HG02938 (cell line): ENCODE measurements around the gene C10orf71.
A peak's percentile ranks its signal among the peaks of the same experiment; 100 is the strongest.

Source experiments
- ATAC-seq: cut with Tn5 transposase; IDR thresholded peaks from one replicate; pipeline ENCODE4 v1.9.1; 2021; ENCODE audit warnings: mild to moderate bottlenecking, moderate library complexity; ENCODE audit not compliant: unreplicated experiment

Gene C10orf71

DNA sequence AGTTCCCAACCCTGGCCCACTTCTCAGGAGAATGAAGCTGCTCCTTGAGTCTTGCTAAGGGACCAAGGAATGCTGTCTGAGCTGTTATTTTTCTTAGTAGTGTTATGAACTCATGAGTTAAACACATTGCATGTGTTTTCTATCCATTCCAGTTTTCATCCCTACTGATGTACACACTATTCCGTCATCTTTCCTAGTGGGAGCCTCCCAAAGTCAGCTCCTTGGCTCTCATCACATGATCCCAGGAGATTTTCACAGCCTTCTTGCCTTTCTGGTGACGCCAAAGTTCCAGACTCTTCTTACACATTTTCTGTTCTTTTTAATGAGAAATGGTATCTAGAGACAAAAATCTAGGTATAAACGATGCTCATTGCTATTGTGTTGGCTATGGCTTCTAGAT, 8.4 kb upstream of the C10orf71 start:
- ATAC-seq, result no peak

DNA sequence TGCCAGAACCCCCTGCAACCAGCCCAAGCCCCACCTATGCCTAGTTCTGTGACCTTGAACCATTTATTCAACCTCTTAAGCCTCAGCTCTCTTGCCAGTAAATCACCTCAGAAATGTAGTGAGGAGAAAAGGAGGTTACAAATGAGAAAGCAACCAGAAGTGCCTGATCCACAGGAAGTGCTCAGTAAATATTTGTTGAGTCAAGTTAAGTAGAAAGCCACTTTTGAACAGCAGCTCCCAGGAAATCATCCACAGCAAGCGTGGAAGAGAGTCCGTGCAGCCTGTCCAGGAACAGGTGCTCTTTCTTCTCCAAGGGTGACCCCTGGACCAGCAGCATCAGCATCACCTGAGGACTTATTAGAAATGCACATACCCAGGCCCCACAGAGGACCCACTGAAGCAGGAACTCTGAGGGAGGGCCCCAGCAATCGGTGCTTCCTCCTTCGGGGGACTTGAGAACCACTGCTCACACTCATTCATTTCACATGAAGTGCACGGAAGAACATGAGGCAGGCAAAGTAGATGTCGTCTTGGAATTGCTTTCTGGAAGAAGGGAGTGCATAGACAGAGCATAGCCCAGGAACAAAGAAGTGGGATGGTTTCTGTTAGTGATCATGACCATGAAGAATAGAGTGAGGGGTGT, 6.3 kb upstream of the C10orf71 start:
- no peak for ATAC-seq

DNA sequence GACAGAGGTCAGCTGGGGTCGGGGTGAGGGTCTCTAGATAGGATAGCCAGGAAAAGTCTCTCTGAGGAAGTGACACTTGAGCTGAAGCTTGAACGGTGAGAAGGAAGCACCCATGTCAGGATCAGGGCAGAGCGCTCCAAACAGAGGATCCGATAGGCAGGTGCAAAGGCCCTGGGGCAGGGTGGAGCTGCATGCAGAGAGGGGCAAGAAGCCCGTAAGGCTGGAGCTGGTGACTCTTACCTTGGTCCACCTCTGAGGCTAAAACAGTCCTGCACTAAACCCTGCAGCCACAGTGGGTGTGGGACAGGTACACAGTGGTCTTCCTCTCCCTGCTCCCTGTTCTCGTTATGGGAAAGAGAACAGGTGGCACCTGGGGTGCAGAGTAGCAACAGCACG, 5.8 kb upstream of the C10orf71 start:
- ATAC-seq, result no peak

DNA sequence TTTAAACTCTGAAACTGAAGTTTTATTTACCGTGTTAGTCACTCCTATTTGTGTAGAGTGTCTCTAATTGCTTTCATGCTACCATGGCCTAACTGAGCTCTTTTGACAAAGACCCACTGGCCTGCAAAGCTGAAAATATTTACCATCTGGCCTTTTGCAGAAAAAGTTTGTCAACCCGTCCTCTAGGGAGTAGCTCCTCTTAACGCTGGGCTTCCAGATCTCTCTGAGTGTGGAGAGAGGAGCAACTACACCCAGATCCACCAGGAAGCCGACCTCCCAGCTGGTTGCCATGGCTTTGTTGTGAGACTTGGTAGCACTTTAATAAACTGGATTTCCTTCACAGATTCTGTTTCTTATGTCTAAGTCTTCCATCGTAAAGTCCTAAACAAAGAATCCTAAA, 4.2 kb upstream of the C10orf71 start:
- ATAC-seq, result no peak

DNA sequence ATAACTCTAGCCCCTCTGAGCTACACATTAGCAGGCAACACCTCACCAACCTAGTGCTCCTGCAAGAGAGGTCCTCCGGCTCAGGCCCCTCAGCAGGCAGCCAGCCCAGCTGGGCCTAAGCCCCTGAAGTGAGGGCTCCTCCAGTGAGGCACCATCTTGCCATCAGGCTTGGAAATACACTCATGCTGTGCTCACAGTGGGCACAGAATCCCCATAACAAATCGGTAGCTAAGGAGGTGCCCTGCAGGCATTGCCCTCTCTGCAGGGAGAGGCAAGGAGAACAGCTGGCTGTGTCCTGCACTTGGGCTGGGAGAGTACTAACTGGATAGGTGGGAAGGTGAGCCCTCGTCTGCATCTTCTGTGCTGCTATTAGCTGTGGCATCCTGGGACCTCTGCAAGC, 3.7 kb upstream of the C10orf71 start:
- ATAC-seq, result no peak

DNA sequence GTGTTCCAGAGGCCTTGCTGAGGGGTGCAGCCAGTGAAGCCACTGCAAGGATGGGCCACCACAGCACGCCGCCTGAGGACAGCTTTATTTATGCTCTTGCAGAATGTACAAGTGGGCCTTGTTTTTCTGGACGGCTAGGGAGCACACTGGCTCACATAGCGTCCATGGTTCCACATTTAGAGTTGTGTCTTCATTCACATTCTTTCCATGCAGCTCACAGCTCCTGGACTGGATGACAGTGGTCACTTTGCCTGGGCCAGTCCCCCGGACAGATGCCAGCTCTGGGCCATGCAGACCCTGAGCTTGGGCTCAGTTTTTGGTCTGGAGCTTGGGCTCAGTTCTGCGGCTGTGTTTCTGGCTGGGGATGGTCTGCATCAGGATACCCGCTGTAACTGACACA, 2.6 kb upstream of the C10orf71 start:
- ATAC-seq, result no peak

DNA sequence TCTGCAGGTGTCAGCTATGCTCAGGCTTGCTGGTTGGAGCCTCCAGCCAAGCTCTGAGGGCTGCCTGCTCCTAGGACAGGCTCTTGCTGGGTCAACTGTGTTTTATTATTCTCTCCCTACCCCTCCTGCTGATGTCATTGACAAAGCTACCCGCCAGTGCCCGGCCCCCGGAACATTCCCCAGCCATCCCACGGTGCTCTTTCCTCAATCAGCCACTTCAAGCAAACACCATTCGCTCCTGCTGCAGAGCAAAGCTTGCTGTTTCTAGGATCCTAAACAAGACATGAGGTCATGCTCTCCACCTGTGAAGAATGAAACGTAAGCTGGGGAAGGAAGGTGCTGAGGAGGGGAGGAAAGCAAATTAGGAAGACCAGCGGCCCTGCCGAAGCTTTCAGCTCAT, 2.1 kb upstream of the C10orf71 start:
- no peak for ATAC-seq

DNA sequence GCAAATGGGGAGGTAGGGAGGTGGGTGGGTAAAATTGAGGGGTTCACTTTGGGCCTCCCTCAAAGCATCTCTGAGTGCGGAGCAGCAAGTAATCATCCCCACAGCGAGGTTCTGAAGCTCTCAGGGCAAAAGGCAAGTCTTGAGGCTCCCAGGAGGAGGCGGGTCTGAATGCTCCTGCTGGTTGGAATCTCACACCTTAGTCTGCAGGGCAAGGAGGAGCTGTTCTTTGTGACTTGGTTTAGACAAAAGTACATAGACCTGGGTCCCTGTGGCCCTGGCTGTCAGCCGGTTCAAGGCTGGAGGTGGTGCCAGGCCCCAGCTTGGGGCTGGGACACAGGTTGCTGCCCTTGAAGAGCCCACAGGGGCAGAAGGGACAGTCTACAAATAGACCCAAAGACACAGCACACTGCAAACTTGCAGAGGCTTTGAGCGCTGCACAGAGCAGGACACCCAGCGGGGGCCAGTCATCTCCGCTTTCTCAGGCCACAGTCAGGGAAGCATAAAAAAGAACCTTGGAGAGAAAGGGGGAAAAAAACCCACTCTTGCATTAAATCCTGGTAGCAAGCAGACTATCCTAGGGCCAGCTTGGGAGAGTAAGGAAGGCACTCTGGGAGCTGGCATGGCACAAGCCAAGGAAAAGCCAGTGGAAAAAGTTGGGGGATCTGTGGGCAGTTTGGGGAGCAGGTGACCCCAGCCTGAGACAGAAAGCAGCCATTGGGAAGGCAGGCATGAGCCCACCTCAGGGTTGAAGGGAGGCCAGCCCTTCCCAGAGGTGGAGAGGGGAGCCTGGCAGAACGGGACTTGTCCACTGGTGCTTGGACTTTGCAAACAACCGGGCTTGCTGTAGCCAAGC, 926 bp upstream of the C10orf71 start:
- no peak for ATAC-seq

DNA sequence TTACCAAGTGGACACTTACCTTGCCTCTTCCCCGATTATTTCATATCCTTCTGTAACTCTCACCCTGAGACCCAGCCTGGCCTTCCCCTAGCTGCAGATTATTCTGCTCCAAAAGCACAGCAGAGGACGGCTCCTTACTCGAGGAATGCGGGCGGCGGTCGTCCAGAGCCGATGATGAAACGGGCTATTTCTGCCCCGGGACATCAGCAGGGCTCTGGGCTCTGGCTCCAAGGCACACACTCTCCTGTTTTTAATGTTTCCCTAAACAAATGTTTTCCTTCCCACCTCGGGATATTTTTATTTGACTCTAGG, 343 bp upstream of the C10orf71 start:
- no peak for ATAC-seq

DNA sequence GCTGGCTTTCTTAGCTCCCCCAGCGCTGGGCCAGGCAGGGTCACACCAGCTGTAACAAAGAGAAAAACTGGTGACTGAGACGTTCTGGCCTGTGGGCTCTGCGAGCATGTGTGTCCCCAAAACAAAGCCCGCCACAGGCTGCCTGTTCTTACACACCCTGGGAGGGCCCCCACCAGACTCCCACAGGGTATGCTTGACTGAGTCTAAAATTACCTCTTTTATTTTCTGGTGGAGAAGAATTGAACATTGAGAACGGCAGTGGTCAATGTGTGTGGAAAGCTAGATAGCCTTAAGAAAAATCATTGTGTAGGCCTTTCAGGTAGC, 808 bp downstream of the C10orf71 start:
- peak; percentile 65 for ATAC-seq

DNA sequence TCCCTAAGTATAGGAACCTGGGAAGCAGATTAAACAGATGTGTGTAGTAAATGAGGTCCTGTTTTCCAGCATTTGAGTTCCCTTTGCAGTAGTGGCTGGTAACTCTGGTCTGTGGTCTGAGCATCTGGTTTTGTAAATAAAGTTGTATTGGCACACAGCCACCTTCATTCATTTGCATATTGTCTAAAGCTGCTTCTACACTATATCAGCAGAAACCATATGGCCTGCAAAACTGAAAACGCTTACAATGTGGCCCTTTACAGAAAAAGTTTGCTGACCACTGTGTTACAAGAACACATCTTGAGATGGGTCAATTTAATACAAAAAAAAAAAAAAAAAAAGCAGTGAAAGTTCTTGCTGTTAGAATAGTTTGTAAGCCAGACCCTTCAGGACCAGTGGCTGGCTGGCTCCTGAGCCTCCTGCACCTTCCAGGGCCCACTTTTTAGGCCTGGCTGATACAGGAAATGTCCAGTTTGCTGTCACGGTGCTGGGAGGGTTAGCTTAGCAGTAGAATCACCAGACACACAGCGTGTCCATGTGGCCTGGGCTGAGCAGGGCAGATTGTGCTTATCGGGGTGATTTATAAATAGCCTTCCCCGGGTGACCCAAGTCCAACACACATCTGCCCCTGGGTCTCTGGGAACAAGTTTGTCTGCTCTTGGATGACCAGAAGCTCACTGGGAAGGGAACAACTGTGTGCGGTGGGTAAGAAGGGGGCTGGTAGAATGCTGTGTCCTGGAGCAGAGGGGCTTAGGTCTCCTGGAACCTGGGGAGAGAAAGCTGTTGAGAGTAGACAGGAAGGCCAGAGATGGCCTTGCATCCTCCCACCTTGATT, 1.4 kb downstream of the C10orf71 start:
- peak; percentile 78 for ATAC-seq

DNA sequence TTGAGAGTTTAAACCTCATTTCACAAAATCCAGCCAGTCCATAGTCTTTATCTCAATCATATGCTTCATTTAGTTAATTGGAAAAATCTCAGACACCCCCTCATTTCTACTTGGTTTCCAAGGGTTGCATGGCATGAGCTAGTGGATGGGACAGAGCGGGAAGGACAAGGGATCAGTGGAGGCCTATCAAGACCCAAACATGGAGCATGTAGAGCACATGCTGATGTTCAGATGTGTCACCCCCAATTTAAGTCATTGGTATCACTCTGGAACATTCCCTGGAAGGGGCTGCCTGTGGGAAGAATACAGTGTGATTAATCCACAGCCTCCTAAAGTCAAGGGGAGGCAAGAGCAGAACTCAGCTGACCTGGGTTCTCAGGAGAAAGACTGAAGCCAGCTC, 2.3 kb downstream of the C10orf71 start:
- no peak for ATAC-seq

DNA sequence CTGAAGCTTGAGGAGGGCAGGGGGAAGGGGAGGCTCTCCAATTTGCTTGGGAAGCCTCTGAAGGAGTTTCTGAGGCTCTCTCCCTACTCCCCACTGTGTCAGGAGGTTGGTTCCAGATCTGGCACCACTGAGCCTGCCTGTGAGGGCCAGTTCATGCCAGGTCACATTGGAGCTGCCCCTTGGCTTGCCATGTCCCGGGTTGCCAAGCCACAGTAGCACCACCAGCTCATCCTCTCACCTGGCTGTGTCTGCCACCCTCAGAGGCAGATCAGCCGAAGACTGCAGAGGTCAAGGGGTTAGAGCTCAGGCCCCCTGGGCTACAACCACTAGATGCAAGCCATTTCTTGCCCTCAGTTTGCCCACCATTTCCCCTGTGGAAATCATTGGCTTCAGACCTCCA, 3.1 kb downstream of the C10orf71 start:
- ATAC-seq, result no peak

DNA sequence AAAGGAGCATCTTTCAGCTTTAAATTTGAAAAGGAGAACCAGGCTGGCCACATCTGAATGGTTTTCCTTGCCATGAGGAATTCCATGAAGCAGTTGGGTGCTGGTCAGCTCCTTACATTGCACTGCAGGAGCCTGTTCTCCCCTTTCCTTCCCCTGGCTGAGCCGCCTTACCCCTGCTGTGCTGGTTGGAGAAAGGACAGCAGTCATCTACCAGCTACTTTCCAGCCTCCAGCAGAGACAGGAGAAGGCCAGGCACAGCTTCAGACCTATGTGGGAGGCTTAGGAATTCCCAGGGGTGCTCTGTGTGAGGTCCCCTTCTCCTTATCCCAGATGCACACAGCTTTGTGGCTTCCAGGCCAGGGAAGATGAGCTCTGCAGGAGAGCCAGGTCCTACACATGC, 4.7 kb downstream of the C10orf71 start:
- no peak for ATAC-seq

DNA sequence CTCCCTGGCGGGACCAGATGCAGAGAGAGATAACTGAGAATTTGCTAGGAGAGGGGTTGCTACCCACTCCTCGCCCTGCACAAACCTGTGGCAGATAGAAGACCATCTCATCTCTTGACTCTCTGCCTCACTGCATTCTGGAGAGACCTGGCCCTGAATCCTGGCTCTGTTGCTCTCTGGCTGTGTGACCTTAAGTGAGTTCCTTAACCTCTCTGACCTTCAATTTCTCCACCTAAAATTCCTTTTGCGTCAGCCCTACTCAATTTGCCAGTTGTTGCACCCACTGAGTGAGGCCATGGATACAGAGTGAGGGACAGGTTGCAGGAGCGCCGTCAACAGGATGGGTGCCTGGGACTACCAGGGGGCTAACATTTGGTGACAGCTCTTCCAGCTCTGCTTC, 5.2 kb downstream of the C10orf71 start:
- no peak for ATAC-seq

DNA sequence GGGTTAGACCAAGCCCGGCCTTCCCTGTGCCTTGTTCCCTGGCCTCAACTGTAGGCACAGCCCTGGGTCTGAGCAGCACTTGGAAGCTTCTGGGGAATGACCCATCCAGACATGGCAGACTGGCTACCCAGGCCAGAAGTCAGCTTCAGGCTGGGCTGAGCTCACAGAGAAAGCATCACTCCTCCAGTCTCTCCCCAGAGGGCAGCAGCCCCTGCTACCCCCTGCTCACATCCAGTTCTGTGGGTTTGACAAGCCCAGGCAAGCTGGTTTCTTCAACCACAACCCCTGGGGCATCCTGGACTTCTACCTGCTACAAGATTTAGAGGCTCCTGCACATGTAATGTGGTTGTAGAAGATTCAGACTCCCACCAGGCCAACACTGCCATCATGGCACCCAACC, 9.0 kb downstream of the C10orf71 start:
- ATAC-seq, result no peak

DNA sequence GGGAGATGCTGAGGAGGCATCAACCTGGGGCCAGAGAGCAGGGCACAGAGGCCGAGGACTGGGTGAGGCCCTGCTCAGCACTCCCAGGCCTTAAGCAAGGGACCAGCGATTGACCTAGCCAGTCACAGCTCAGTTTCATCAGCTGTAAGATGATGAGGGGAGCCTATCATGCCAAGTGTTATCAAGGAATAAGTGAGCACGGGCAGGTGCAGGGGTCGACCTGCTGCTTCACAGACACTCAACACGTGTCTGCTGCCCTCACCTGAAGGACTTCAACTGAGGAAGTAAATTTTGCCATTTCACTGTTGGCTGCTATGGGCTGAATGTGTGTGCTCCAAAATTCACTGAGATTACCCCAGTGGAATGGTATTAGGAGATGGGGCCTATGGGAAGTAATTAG, 9.9 kb downstream of the C10orf71 start:
- ATAC-seq, result no peak

DNA sequence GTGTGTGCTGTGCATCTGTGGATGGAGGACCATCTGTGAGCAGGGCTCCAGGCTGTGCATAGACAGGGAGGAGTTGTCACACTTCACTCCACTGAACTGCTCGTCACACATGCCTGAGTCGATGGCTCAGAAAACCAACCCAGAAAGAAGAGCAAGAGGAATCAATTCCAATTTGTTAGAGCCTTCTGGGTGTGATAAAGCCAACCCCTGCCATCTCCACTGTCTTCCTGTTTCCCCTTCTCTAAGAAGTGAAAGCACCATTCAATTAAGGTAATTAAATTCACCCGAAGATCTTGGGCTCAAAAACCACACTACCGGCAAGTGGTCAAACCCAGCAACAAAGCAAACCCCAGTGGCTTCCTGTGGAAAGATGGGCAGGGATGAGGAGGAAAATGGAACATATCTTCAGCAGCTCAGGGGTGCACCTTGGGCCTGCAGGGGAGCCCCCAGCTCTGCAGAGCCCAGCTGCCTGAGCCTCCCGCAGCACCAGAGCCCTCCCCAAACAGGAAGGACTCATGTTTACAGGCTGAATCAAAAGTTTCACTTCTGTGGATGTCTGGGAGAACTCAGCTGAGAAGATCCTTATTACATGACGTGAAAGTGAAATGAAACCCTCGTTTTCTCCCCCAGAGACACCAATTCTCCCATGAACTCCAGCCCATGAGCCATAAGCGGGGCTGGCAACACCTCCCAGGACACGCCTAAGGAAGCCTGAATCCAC, 10.9 kb downstream of the C10orf71 start:
- no peak for ATAC-seq

DNA sequence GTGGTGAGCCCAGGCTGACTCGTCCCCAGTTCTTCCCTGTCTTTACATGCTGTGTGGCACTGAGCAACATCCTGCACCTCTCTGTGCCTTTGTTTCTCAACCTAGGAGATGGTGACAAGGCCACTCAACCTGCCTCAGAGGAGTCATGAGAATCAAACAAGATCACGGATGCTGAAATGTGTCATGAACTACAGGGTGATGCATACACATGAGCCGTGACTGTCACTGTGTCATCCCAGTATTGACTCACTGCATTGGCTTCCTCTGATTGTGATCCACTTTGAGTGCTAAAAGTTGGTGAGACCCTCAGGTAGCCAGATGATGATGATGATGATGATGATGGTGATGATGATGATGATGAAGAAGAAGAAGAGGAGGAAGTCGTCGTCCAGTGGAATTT, 11.5 kb downstream of the C10orf71 start:
- ATAC-seq, result no peak

DNA sequence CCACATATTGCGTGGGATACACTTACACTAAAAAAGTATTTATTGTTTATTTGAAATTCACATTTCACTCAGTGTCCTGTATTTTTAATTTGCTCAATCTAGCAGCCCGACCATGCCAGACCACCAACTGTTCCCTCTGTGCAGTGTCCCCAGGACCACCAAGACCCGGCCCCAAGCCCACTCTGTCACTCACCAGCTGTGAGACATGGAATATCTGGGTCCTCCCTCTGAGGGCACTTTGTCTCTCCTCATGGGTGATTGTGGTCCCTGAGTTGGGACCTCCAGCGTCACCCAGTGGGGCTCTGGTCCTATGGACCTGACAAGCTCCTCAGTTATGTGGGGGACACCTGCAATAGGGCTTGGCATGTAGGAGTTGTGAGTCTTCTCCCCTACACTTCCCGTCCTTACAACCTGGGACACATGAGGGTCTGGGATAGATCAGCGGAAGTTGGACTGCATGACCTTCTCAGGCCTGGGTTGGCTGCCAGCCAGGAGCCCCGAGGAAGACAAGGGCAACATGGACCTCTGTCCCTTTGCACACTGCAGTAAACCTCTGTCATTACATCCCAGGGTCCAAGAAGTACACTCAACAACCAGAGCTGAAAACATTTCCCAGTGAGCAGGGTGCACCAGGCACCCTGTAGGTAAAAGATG, 12.1 kb downstream of the C10orf71 start:
- no peak for ATAC-seq
